SK-N-SH (cell line): ENCODE measurements around the gene STARD13. TPM values are rescaled to one million over a fixed set of nuclear protein-coding genes. Genes with fewer than 3 reads are reported as not detected.

Experiments
- CTCF ChIA-PET: fragments of 300-600, 350-600 bp; formaldehyde crosslinking; extraction: SDS; loops from one replicate; lab custom pipeline; 2021; lab: Yijun Ruan, JAX
- POLR2A ChIA-PET: fragments of 350-600 bp; sonication (Branson Sonifier 250); formaldehyde crosslinking; extraction: SDS; loops from one replicate; lab custom pipeline; 2020; ENCODE audit warnings: antibody characterized with exemption, inconsistent platforms; lab: Yijun Ruan, JAX
- DNase-seq: peaks from one replicate; pipeline ENCODE4 v3.0.0; 2012
- H2AFZ ChIP-seq: fragments of 200-600 bp; sonication (generic); 2 replicates; pipeline ENCODE4 v1.8.1; 2016; ENCODE audit warnings: antibody characterized with exemption, mild to moderate bottlenecking, low read depth
- H3F3A ChIP-seq: fragments of 200-600 bp; sonication (generic); replicated peaks from 2 replicates; pipeline ENCODE3; 2016; ENCODE audit warnings: antibody characterized with exemption, mild to moderate bottlenecking; ENCODE audit not compliant: insufficient read depth
- H3K27ac ChIP-seq, 2 experiments: fragments of 200-500 bp in 1 of 2; fragments of 200-600 bp in 1 of 2; sonication (Bioruptor generic) in 1 of 2; sonication (generic), shearing (Covaris generic) in 1 of 2; 2 replicates each; pipeline versions ENCODE4 v1.5.1 to v1.6.1; 2014 to 2016; ENCODE audit warnings: low read depth in 2 of 2, inconsistent platforms in 1 of 2, low read length in 1 of 2, mild to moderate bottlenecking in 1 of 2, mixed read lengths in 1 of 2
- H3K27me3 ChIP-seq: fragments of 200-600 bp; sonication (generic), shearing (Covaris generic); 2 replicates; pipeline ENCODE4 v1.6.1; 2016; ENCODE audit warnings: mixed run types; ENCODE audit not compliant: insufficient read depth
- H3K36me3 ChIP-seq, 2 experiments: fragments of 200-500 bp in 1 of 2; fragments of 200-600 bp in 1 of 2; sonication (Bioruptor generic) in 1 of 2; sonication (generic) in 1 of 2; replicated peaks in 1 of 2; 2 replicates each; pipeline versions ENCODE3 to v1.5.1; 2014 to 2016; ENCODE audit warnings: low read length in 1 of 2, mild to moderate bottlenecking in 1 of 2; ENCODE audit not compliant: insufficient read depth in 2 of 2, control insufficient read depth in 1 of 2
- H3K4me1 ChIP-seq, 2 experiments: fragments of 200-500 bp in 1 of 2; fragments of 200-600 bp in 1 of 2; sonication (Bioruptor generic) in 1 of 2; sonication (generic), shearing (Covaris generic) in 1 of 2; 2 replicates each; pipeline versions ENCODE4 v1.5.1 to v1.6.1; 2014 to 2016; ENCODE audit warnings: low read depth in 1 of 2, low read length in 1 of 2, mixed run types in 1 of 2; ENCODE audit not compliant: insufficient read depth in 2 of 2, control insufficient read depth in 1 of 2
- H3K4me2 ChIP-seq: fragments of 200-600 bp; sonication (generic), shearing (Covaris generic); 2 replicates; pipeline ENCODE4 v1.6.1; 2017; ENCODE audit warnings: mixed run types
- H3K4me3 ChIP-seq, 2 experiments: fragments of 200-500 bp in 1 of 2; fragments of 200-600 bp in 1 of 2; sonication (Bioruptor generic) in 1 of 2; sonication (generic), shearing (Covaris generic) in 1 of 2; 2 replicates each; pipeline versions ENCODE4 v1.5.1 to v1.8.1; 2014 to 2016; ENCODE audit warnings: low read depth in 2 of 2, inconsistent platforms in 1 of 2, low read length in 1 of 2, mild to moderate bottlenecking in 1 of 2, mixed read lengths in 1 of 2, moderate library complexity in 1 of 2
- H3K79me2 ChIP-seq: fragments of 200-600 bp; sonication (generic); 2 replicates; pipeline ENCODE4 v1.8.1; 2017; ENCODE audit warnings: mild to moderate bottlenecking; ENCODE audit not compliant: insufficient read depth
- H3K9ac ChIP-seq: fragments of 200-600 bp; sonication (generic); 2 replicates; pipeline ENCODE4 v1.6.1; 2017; ENCODE audit warnings: mixed run types
- H3K9me2 ChIP-seq: fragments of 200-600 bp; sonication (generic); 2 replicates; pipeline ENCODE4 v1.6.1; 2017; ENCODE audit warnings: mixed run types
- H3K9me3 ChIP-seq: fragments of 200-600 bp; sonication (generic); 2 replicates; pipeline ENCODE4 v1.6.1; 2017; ENCODE audit warnings: mixed run types, mild to moderate bottlenecking, moderate library complexity
- H4K20me1 ChIP-seq: fragments of 200-600 bp; sonication (generic); 2 replicates; pipeline ENCODE4 v1.6.1; 2017; ENCODE audit warnings: mild to moderate bottlenecking, mixed run types; ENCODE audit not compliant: insufficient read depth
- ELF1 ChIP-seq: IDR thresholded peaks from 2 replicates; pipeline ENCODE4 v1.4.0; 2012
- EP300 ChIP-seq, 2 experiments: IDR thresholded peaks; 2 replicates each; pipeline versions ENCODE4 v1.4.0 to v1.6.1; 2012; ENCODE audit warnings: borderline replicate concordance in 1 of 2, low read depth in 1 of 2, low read length in 1 of 2
- FOSL2 ChIP-seq: IDR thresholded peaks from 2 replicates; pipeline ENCODE4 v1.4.0; 2012; ENCODE audit warnings: low read depth, mild to moderate bottlenecking, moderate library complexity, borderline replicate concordance
- FOXJ3 ChIP-seq: sonication (generic); formaldehyde crosslinking; IDR thresholded peaks from 2 replicates; pipeline ENCODE4 v1.5.1; 2020; ENCODE audit warnings: mild to moderate bottlenecking, missing genetic modification reagents
- FOXM1 ChIP-seq: IDR thresholded peaks from 2 replicates; pipeline ENCODE4 v1.4.0; 2012; ENCODE audit warnings: low read depth, mild to moderate bottlenecking
- GATA2 ChIP-seq: sonication (generic); formaldehyde crosslinking; IDR thresholded peaks from 2 replicates; pipeline ENCODE4 v1.5.0; 2020; ENCODE audit warnings: mild to moderate bottlenecking, missing genetic modification reagents
- IRF3 ChIP-seq: fragments of 150-350 bp; IDR thresholded peaks from 2 replicates; pipeline ENCODE4 v1.6.1; 2016; ENCODE audit warnings: mild to moderate bottlenecking, low read depth, low read length
- JUND ChIP-seq: IDR thresholded peaks from 2 replicates; pipeline ENCODE4 v1.4.0; 2012
- MAX ChIP-seq: IDR thresholded peaks from 2 replicates; pipeline ENCODE4 v1.4.0; 2012; ENCODE audit warnings: low read depth
- MEF2A ChIP-seq: IDR thresholded peaks from 2 replicates; pipeline ENCODE4 v1.4.0; 2012; ENCODE audit warnings: low read depth, borderline replicate concordance
- NFIC ChIP-seq: IDR thresholded peaks from 2 replicates; pipeline ENCODE4 v1.4.0; 2012; ENCODE audit warnings: borderline replicate concordance
- NRF1 ChIP-seq: IDR thresholded peaks from 2 replicates; pipeline ENCODE4 v1.6.1; 2012; ENCODE audit warnings: low read depth, mild to moderate bottlenecking, low read length
- RCOR1 ChIP-seq: fragments of 150-350 bp; IDR thresholded peaks from 2 replicates; pipeline ENCODE4 v1.6.1; 2017; ENCODE audit warnings: antibody characterized with exemption, low read length
- RFX5 ChIP-seq: IDR thresholded peaks from 2 replicates; pipeline ENCODE4 v1.6.1; 2012; ENCODE audit warnings: mild to moderate bottlenecking, improper control_type of control experiment, low read length
- RXRA ChIP-seq: IDR thresholded peaks from 2 replicates; pipeline ENCODE4 v1.4.0; 2012; ENCODE audit warnings: low read depth, mild to moderate bottlenecking, borderline replicate concordance
- USF1 ChIP-seq: IDR thresholded peaks from 2 replicates; pipeline ENCODE4 v1.4.0; 2012; ENCODE audit warnings: low read depth, borderline replicate concordance
- YY1 ChIP-seq: IDR thresholded peaks from 2 replicates; pipeline ENCODE4 v1.4.0; 2012; ENCODE audit warnings: low read depth, mild to moderate bottlenecking
- WGBS: methylation state at CpG from one replicate; pipeline ENCODE4 v1.1.6; 2017; ENCODE audit warnings: low lambda C conversion rate; 5-methylcytosine and 5-hydroxymethylcytosine counted together
- polyA plus RNA-seq, 3 experiments: library from polyadenylated mRNA; depleted of rRNA; stranded (reverse); fragments of >200 nt; gene quantifications; 2 replicates each; pipeline ENCODE4 v1.2.3, GENCODE V29; 2012

STARD13 gene
- polyA plus RNA-seq, 1 of the 3 experiments (the other 2 are of a cell fraction): 5.7 TPM

GRCh38 chr13:33264620-33264978 is 21.0 kb downstream of the STARD13 start:
- H3F3A ChIP-seq: peaks cover 10% of the 10 kb centered on the region
- H4K20me1 ChIP-seq: no peaks in the 10 kb centered on the region
- H2AFZ ChIP-seq: no peak overlapping the region
- no peak overlapping the region for H3K4me3 ChIP-seq
- H3K27ac ChIP-seq: no peak overlapping the region
- H3K9me3 ChIP-seq: no peaks in the 10 kb centered on the region
- peaks cover 0 to 3% of the 10 kb centered on the region in 2 experiments for H3K36me3 ChIP-seq
- 95% methylated on average over 4 of the region's 4 CpGs for WGBS
- POLR2A ChIA-PET: no interaction called here
- H3K9ac ChIP-seq: no peak overlapping the region
- no peaks in the 10 kb centered on the region for H3K9me2 ChIP-seq
- TF ChIP-seq MEF2A (no peak), USF1 (no peak), YY1 (no peak), NFIC (no peak), RXRA (no peak), MAX (no peak), RCOR1 (no peak), FOSL2 (no peak), RFX5 (no peak), ELF1 (no peak), NRF1 (no peak)
- H3K4me1 ChIP-seq: peaks cover 10 to 45% of the 10 kb centered on the region in 2 experiments; a peak in 2 of 4 replicates
- H3K27me3 ChIP-seq: no peaks in the 10 kb centered on the region
- H3K79me2 ChIP-seq: peaks cover 81% of the 10 kb centered on the region
- CTCF ChIA-PET: no interaction called here
- no peak overlapping the region for H3K4me2 ChIP-seq
- no peak for DNase-seq

- POLR2A ChIA-PET: no interaction called here
- CTCF ChIA-PET: interaction anchor here (0.8 kb wide), 1 partner anchor 149 kb away, joined by 3 read pairs; no protein-coding TSS in a partner anchor
- no peak overlapping the region for H2AFZ ChIP-seq
- 98% methylated on average over 4 of the region's 5 CpGs for WGBS
- no peak overlapping the region for H3K9ac ChIP-seq
- H3K27me3 ChIP-seq: no peaks in the 10 kb centered on the region
- no peak overlapping the region for H3K4me2 ChIP-seq
- DNase-seq: no peak
- H3K27ac ChIP-seq: no peak overlapping the region
- peaks cover 10 to 48% of the 10 kb centered on the region in 2 experiments; a peak in 2 of 4 replicates for H3K4me1 ChIP-seq
- H3K9me2 ChIP-seq: no peaks in the 10 kb centered on the region
- peaks cover 10% of the 10 kb centered on the region for H3F3A ChIP-seq
- peaks cover 0 to 3% of the 10 kb centered on the region in 2 experiments for H3K36me3 ChIP-seq
- TF ChIP-seq YY1 (no peak), GATA2 (CRISPR knock-in tag) (no peak), FOXJ3 (no peak), RXRA (no peak), JUND (no peak), EP300 (IDR thresholded peaks at IDR 0.05; ENCODE audit: borderline replicate concordance in 1 of 2, low read depth in 1 of 2, low read length in 1 of 2) (no peak), IRF3 (no peak), FOXM1 (no peak), ELF1 (no peak), USF1 (no peak)
- peaks cover 81% of the 10 kb centered on the region for H3K79me2 ChIP-seq
- H3K4me3 ChIP-seq: no peak overlapping the region
- H3K9me3 ChIP-seq: no peaks in the 10 kb centered on the region
- H4K20me1 ChIP-seq: no peaks in the 10 kb centered on the region
These were observed 21.5 kb downstream of the STARD13 start for GRCh38 chr13:33263976-33264619.
